HL-60/S4 (cell line): ENCODE data around the gene ZNG1B.
"Not testable (repeated sequence)": the region's sequence is repeated elsewhere in the genome, so short reads cannot be mapped to it uniquely, and the experiment has no call there.

Experiments
- in situ Hi-C: fragments of 300-500 bp; cut with MboI; formaldehyde crosslinking; loops from 2 replicates; pipeline ENCODE4 v1.14.3; 2022; ENCODE audit warnings: low sequenced_read_pairs

ZNG1B gene

DNA sequence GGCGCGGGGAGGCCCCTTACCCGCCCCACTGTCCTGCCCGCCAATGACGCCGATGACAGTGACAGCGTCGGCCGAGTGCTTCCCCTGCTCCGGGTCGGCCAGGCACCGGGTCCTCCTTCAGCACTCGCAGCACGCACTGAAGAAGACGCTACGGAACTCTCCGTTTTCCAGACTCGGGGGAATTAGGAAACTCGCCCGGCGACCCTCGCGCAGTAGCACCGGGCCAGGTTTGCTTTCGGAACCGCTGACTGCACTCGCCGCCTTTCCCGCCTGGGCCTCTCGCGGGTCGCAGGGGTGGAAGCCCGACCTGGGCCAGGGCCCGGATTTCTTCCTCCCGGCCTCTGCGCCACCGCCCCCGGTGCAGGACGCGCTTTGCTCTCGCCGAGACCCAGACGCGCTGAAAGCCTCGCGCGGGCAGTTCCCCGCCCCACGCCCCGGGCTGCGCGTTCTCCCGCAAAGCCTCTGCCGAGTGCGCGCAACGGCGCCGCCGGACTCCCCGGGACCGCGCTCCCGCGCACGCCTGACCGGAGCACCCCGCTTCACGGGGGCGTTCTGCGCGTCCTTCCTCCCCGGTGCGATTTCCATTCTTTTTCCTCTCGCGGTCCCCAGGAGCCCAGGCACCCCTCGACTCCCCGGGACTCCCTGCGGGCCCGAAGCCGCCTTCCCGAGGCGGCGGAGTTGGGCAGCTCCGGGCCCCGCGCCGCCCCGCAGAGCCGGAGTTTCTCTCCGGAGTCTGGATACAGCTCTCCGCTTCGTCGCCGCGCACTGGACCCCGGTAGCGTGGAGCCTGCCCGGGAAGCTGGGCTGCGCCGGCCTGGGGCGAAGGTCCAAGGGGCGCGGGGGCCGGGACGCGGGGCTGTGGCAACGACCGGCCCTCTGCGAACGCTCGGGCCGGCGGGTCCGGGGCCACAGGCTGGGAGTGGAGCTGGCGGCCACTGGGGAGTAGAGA lies 65.9 kb downstream of the ZNG1B start:
- in situ Hi-C loops: not testable (repeated sequence)

DNA sequence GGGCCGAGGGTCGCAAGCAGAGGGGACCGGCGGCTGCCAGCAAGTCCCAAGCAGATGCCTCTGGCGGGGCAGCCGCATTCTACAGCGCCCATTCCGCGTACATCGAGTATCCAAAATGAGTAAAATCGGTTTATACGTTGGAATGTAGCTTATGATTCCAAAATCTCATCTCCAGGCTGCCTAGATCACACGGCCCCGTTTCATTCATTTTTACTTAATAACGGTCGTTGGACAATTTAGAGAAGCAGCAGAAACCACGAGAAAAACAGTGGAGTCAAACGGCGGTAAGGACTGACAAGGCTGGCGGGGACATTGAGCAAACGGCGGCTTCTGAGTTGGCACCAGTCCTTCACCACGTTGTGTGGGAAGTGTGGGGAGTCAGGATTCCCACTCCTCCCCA lies 66.6 kb downstream of the ZNG1B start:
- in situ Hi-C loops: not testable (repeated sequence)

DNA sequence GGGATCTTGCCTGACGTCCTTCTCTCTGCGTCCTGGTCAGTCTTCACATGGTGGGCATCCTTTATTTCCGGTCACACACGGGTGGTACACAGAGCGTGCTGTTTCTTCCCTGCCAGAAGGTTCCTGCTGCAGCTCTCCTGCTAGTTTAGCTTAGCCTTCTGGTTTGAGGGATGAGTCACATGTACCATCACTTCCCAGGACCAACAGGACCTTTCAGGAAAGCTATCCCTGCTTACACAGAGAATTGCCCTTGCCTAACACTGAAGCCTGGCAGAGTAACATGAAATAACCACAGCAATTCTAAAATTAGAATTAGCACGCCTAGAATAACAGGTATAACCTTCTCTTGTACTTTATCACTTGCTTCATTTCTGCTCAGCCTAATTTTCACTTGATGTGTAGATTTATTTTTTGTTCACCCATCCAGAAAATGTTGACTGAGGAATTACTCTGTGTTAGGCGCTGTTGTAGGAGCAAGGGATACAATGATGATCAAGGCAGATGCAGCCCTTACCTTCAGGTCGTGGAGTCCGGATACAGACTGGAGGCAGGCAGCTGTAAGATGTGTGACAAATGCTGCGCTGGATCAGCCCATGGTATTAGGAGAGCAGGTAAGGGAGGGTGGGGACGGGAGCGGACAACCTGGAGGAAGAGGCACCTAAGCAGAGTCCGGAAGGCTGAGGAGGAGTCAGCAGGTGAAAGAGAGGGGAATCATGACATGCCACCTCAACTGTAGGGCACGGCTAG lies 70.1 kb downstream of the ZNG1B start:
- in situ Hi-C loops: not testable (repeated sequence)

DNA sequence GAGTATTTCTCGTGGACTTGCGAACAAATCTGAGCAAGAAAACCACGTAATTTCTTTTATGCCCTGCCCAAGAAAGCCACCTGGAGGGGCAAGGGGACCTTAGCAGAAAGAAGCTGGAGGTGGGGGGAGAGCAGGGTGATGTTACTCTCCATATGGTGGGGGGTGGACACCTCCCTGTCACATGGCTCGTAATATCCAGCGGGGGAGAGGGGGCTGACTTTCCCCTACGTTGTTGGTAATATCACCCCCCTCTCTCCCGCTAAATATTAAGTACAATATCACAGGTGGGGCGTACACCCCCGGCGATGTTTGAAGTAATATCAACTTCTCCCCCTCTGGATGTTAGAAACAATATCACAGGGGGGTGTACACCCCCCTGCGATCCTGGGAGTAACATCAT lies 70.7 kb downstream of the ZNG1B start:
- in situ Hi-C loops: not testable (repeated sequence)

DNA sequence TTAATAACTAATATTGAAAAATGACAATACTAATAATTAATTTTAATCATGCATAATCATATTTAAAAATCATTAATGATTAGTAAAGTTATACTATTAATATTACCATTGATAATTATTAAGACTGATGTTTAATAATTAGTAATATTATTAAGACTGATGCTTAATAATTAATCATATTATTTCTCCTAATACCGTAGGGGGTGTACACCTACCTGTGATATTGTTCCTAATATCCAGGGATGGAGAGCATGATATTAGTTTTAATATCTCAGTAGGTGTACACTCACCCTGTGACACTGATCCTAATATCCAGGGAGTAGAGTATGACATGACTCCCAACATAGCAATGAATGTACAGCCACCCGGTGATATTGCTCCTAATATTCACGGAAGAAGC lies 73.4 kb downstream of the ZNG1B start:
- in situ Hi-C loops: not testable (repeated sequence)

DNA sequence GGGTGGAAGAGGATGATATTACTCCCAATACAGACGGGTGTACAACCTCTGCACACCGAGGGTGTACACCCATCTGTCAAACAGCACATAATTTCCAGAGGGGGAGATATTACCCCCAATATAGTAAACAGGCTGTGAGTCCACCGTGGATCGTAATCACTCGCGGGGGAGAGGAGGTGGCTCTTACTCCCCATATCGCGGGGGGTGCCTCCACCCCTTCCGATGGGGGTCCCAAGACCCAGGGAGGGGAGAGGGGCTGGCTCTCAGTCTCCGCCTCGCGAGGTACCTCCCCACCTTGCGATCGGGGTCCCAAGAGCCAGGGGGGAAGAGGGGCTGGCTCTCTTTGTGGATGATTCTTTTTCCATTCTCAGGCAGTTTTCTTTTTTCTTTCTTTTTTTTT lies 74.4 kb downstream of the ZNG1B start:
- in situ Hi-C loops: not testable (repeated sequence)

DNA sequence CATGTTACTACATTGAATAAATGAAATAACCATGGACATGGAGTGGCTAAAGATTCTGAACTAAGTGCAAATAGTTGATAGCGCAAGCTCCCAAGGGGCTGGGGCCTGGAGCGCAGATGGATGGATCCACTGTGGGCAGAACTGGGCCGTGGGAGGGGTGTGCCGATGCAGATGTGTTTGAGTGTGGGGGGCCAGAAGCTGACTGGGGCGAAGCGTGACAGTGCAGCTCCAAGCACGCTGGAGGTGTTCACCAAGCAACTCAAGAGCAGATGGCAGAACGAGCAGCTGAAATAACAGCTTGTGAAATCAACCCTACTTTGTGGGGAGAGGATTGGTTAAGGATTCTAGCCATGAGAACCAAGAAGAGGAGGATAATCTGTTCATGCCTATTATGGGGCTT lies 78.0 kb downstream of the ZNG1B start:
- in situ Hi-C loops: not testable (repeated sequence)

DNA sequence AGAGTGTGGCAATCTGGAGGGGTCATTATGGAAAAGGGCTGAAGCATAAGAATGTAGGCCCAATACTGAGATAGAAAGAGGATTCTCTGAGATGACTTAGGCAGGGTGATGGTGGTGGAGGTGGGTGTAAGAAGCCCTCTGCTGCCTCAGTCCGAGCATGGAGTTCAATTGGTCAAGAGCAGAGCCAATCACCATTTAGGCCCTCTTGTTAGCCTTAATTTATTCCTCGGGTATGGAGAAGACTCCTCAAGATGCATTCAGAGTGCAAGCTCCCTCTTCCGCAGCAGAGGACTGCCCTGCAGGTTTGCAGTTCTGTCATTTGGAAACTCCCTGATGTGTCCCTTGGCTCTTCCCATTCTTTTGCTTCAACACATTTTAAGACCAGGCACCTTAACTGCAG lies 78.5 kb downstream of the ZNG1B start:
- in situ Hi-C loops: not testable (repeated sequence)

DNA sequence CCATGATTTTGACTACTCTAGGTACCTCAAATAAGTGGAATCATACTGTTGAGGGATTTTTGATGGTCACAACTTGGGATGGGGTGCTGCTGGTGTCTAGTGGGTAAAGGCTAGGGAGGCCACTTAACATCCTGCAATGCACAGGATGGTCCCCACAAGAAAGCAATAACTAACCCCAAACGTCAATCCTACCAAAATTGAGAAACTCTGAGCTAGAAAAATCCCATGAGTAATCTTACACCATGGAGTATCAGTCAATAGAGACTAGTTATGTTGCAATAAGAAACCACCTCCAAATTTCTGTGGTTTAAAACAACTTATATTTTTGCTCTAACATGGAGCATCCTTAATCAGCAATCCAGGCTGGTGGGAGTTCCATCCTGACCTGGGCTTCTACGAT lies 79.5 kb downstream of the ZNG1B start:
- in situ Hi-C loops: not testable (repeated sequence)

DNA sequence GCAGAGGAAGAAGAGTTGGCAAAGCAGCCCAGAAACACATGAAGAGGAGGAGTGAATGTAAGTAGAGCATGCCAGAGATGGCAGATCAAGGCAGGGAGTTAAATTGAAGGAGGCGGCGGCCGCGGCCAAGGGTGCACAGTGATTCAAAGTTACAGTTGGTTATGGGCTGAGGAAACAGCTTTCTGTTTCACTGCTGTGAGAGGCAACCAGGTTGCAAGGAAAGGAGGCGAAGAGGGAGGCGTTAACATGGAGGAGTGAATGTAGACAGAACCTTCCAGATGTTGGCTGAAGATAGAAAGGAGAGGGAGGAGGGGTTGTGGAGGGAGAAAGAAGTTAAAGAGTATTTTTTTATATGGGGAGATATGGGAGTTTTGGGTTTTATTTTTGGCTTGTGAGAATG lies 83.3 kb downstream of the ZNG1B start:
- in situ Hi-C loops: not testable (repeated sequence)

DNA sequence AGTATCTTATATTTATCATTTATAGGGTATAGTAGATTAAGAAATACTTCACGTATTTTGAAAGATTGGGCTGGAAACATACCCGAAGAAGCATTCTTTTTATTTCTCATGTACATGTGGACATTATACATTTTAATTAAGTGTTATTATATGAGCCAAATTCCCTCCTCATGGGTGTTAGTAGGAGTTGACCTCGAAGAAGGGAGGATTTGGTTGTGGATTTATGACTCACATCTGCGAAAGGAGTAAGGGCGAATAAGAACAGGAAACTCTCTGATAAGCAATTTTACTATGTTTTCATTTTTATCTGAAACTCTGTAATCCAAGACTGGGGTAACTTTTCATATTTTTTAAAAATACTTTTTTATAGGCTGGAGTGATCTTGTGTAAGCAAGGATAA lies 84.0 kb downstream of the ZNG1B start:
- in situ Hi-C loops: not testable (repeated sequence)

DNA sequence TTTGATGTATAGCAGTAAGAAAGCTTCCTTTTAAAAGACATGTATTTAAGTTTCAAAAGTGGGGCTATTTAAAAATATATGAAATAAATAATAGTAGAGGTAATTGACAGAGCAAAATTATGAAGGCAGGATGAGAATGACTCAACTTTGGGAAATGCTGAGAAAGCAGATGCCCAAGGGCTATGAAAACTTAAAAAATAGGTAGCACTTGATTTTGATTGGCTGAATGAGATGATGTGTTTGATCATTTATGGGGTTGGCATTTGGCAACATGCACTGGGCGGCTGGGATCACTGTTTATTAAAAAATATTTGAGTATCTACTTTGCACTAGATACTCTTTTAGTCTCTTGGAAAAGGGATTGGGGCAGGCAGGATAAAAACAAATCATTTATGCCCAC lies 87.5 kb downstream of the ZNG1B start:
- in situ Hi-C loops: not testable (repeated sequence)

DNA sequence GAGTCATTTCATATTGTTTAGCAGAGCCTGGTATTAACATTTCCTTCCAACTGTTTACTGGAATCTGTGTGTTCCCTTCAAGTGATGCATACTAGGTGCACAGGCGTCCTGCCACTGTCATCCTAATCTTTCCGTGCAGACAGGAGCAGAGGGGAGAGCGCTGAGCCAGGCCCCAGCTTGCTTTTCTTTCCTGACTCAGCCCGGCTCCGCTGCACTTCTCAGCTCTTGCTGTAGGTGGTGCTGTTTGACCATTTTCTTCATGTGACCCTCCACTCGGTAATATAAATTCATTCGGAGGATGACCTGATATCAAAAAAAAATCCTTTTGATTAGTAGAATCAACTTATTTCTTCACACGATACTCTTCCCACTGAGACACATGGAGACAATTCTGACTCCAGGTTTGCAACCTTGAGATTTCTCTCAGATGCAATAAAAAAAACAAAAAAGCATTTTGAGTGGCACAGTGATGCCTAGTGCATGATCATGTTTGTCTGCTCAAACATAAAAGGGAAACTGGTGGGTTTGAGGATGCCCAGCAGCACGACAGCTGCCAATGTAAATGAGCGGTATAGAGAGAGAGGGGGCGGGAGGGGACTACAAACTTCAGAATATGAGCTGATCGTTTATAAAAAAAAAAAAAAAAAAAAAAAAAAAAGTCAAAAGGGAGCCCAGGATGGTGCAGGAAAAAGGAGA lies 90.0 kb downstream of the ZNG1B start:
- in situ Hi-C loops: not testable (repeated sequence)

DNA sequence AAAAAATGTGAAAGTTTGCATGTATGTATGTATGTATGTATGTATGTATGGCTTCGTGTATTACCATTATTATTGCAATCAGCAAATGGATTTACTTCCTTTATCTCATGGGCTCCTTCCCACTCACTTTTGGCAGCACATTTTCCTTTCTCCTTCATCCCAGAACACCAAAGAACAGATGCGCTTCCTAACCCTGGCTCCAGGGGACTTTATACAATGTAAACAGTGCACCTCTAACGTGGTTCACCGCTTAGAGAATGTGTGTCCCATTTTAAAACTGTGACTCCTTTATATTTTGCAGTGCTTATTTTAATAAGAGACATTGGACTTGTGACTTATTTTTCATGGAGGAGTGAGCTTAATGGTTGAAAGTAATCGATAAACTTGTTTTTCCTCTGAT lies 90.6 kb downstream of the ZNG1B start:
- in situ Hi-C loops: not testable (repeated sequence)

DNA sequence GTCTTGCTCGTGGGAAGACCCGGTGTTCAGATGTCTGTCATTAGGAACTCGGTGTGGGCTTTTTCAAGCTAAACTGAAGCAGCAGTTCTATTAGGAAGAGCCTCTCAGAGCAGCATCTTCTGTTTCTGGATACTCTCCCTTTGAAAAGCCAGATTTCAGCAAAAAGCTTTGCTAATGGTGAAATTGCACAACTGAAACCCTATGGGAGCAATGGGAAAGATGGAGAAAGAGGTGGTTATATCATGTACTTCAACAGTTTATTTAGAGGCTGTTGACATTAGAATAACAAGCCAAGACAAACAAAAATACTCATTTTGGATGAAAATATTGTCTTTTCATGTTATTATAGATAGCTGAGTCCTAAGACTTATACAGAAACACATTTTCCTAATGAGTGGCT lies 91.4 kb downstream of the ZNG1B start:
- in situ Hi-C loops: not testable (repeated sequence)

DNA sequence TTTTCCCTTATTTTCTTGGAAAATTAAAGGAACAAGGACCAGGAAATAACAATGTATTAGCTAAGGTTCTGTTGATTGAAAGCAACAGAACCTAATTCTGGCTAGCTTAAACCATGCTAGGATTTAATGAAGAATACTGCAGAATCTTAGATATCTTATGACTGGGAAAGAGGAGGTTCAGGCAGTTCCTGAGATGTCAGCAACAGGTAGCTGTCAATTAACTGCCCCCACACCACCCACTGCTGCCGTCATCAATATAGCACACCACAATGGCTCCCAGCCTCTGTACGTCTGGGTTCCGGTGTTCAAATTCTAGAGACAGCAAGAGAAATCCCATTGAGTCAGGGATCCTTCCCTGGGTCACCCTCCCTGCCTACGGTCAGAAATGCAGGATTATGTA lies 95.5 kb downstream of the ZNG1B start:
- in situ Hi-C loops: not testable (repeated sequence)

DNA sequence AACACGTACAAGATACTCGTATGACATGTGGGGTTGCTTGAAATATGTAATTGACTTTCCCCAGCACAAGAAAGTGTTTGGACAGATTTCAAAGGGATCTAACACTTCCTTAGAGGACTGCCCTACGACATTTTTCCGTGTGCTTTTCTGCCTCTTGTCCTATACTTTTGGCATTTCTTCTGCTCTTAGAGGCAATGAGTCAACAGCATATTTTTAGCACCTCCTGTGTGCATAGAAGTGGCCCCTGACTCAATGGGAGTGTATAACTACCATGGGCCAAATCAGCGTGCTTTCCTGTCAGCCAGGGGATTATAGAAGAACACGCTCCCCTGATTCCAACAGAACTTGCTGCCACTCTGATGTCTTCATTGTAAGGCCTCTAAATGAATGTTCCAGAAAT lies 99.1 kb downstream of the ZNG1B start:
- in situ Hi-C loops: not testable (repeated sequence)

DNA sequence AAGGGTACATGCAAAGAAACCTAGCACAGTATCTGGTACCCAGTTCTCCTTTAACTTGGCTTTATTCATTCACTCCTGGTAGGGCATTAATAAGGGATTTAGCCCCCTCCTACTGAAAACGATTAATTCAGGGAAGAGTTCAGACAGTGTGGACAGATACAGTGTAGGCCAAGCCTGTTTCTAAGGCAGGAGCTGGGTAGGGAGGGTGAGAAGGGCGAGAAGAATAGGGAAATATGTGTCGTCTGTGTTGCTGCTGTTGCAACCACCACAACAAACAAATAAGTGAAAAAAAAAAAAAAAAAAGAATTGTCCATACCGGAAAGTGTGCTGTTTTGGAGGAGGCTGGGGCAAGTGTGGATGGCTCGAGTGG lies 103.3 kb downstream of the ZNG1B start:
- in situ Hi-C loops: not testable (repeated sequence)

DNA sequence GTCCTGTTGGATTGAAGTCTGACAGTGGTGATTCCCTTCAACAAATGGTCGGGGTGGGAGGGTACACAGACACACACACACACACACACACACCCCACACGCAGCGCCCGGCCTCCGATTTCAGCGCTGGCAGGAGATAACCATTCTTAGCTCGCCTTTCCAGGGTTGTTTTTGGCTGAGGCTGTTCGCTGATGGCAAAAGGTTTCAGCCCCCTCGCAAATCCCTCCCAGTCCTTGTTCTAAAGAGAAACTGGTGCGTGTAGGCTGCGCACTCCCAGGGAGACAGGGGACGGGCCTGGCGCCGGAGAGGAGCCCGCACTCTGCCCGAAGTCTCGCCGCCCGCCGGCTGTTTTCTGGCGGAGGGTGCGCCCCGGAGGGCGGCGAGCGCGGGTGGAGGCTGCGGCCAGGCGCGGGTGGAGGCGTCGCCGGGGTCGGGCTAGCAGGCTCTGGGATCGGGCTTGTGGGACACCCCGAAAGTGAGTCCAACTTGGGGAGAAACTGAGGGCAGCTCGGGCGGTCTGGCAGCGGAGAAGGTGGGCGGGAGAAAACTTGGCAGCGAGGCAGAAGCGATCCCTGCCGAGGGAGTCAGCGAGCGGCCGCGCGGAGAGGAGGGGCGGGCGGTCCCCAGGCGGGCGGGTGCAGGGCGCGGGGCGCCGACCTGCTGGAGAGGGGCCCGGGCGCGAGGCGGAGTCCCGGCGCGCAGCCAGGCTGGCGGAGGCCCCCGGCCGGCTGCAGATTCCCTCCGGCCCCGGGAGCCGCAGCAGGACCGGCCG lies 103.9 kb downstream of the ZNG1B start:
- in situ Hi-C loops: not testable (repeated sequence)

DNA sequence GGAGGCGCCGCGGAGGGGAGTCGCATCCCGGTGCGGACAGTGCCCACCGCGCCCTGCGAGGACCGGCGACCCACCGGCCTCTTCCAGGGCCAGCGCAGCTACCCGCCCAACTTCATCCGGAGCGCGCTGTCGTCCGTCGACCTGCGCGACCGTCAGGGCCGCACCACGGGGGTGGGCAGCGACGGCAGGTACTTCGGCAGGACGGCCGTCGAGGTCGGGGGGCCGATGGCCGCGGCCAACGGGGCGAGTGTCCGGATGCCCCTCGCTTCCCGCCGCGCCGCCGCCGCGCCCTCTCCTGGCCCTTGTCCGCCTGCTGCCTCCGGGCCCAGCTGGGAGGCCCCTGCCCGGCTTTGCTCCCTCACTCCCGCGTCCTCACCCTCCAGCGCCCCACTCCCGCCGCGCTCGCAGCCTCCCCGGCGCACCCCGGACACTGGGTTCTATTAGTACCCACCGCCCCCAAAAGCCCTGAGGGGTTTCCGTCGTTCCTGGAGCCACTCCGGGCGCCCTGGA lies 104.5 kb downstream of the ZNG1B start:
- in situ Hi-C loops: not testable (repeated sequence)
